A549 (cell line): Measurements from ENCODE around the gene CFC1. TPM values are rescaled to one million over a fixed set of nuclear protein-coding genes. Genes with fewer than 3 reads are reported as not detected.
A peak's percentile ranks its signal among the peaks of the same experiment; 100 is the strongest.
"Not testable (repeated sequence)": the region's sequence is repeated elsewhere in the genome, so short reads cannot be mapped to it uniquely, and the experiment has no call there.

Experiments used
- ATAC-seq, 2 experiments: fragments of 200-7000 bp in 1 of 2; fragments of >200 bp in 1 of 2; cut with Nextera tagmentation in 1 of 2; cut with Tn5 transposase in 1 of 2; 3 replicates each; pipeline versions ENCODE4 v1.8.0 to v1.9.1; 2018 to 2020; ENCODE audit warnings: mild to moderate bottlenecking in 1 of 2, moderate library complexity in 1 of 2
- CTCF ChIA-PET: fragments of 300-600 bp; sonication (Branson Sonifier 250); formaldehyde crosslinking; extraction: SDS; loops from one replicate; lab custom pipeline; 2021; ENCODE audit warnings: antibody characterized with exemption, inconsistent platforms; lab: Yijun Ruan, JAX
- POLR2A ChIA-PET: fragments of 350-600 bp; formaldehyde crosslinking; extraction: SDS; loops from one replicate; lab custom pipeline; 2021; ENCODE audit warnings: antibody characterized with exemption, inconsistent platforms; lab: Yijun Ruan, JAX
- DNase-seq, 2 experiments: peaks; one replicate each; pipeline versions ENCODE4 v3.0.0 to v3.0.0-alpha.2; 2011 to 2016; ENCODE audit warnings: low read depth in 1 of 2, low spot score in 1 of 2
- FAIRE-seq: peaks from 2 replicates; lab custom pipeline; 2011; peaks lifted over from hg19 to GRCh38; lab: Jason Lieb, UNC
- H3K27ac ChIP-seq, 2 experiments: fragments of >200 bp; sonication (Bioruptor Twin); formaldehyde crosslinking; 3 replicates each; pipeline ENCODE4 v1.5.1; 2016 to 2017
- H3K4me1 ChIP-seq: fragments of >200 bp; sonication (Bioruptor Twin); formaldehyde crosslinking; 3 replicates; pipeline ENCODE4 v1.6.1; 2016
- H3K4me2 ChIP-seq: fragments of >200 bp; sonication (Bioruptor Twin); formaldehyde crosslinking; 3 replicates; pipeline ENCODE4 v1.6.1; 2016
- H3K4me3 ChIP-seq: fragments of >200 bp; sonication (Bioruptor Twin); formaldehyde crosslinking; 3 replicates; pipeline ENCODE4 v1.5.1; 2016
- H3K9me3 ChIP-seq: fragments of >200 bp; sonication (Bioruptor Twin); formaldehyde crosslinking; 3 replicates; pipeline ENCODE4 v1.6.1; 2016
- WGBS: methylation state at CpG from one replicate; pipeline ENCODE4 v1.1.6; 2017; ENCODE audit errors: missing lambda C conversion rate; 5-methylcytosine and 5-hydroxymethylcytosine counted together
- polyA plus RNA-seq, 4 experiments: library from polyadenylated mRNA; depleted of rRNA in 3 of 4; stranded (reverse); fragments of >200 nt; fragmentation: RNase III in 1 of 4; extraction: RNeasy Plus Mini Kit Qiagen cat#74134 plus additional on column Dnase treatment in 1 of 4; gene quantifications; 2 replicates in 3 of 4; 3 replicates in 1 of 4; pipeline ENCODE4 v1.2.3, GENCODE V29; 2011 to 2017
- small RNA-seq, 6 experiments: library from RNA; depleted of rRNA; stranded (forward); fragments of <200 nt; gene quantifications; one replicate each; pipeline ENCODE3, GENCODE V24; 2012

The CFC1 gene
- polyA plus RNA-seq, 2 of the 4 experiments (the other 2 are of a cell fraction), result not detected

- 0 out of 6 replicates have a peak, but pooled peaks of 1 of the 2 experiments have one; percentile 30 for ATAC-seq
- FAIRE-seq, result not testable (repeated sequence)
Observed at GRCh38 chr2:130543785-130544528, 55.4 kb downstream of the CFC1 start.

DNA sequence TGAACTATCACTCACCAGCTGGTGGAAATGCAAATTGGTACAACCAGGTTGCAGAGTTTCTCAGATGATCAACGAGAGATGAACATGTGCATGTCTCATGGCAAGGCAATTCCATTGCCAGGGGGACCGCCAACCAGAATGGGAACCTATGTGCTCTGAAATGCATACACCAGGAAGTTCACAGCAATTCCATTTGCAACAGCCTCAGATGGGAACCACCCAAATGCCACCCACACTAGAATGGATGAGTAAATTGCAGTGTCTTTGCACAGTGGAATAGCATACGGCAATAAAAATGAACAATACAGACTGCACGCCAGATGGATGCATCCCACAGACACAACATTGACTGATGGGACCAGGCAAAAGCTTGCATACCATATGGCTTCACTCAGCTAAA is 56.6 kb downstream of the CFC1 start:
- H3K4me1 ChIP-seq, H3K9me3 ChIP-seq, POLR2A ChIA-PET, FAIRE-seq, ATAC-seq, CTCF ChIA-PET, H3K4me2 ChIP-seq, H3K27ac ChIP-seq, DNase-seq, H3K4me3 ChIP-seq: not testable (repeated sequence)
- no CpG with 5 or more reads among the region's 4 CpGs for WGBS

More at GRCh38 chr2:130543785-130544528, 55.4 kb downstream of the CFC1 start:
- POLR2A ChIA-PET, CTCF ChIA-PET, DNase-seq, H3K27ac ChIP-seq, H3K4me3 ChIP-seq, H3K9me3 ChIP-seq, H3K4me1 ChIP-seq, H3K4me2 ChIP-seq: not testable (repeated sequence)
- WGBS, result no CpG with 5 or more reads among the region's 12 CpGs

Small RNAs within 50 kb of the gene (small RNA-seq; reads per million reads assigned to genes)
- gene RF00017 (0 reads per million in 6 experiments), gene RNU6-848P (0 reads per million in 6 experiments)

Other genes starting within 250 kb of the CFC1 start
- gene PTPN18, start 243.5 kb downstream of the CFC1 start, polyA plus RNA-seq (2011; rRNA removed), result 20.4 and 23.7 TPM in 2 replicates
- 19.6 to 23.1 TPM (median 20.5 TPM) in 3 replicates for gene PTPN18, start 243.5 kb downstream of the CFC1 start, polyA plus RNA-seq (2017; fragmentation: RNase III; extraction: RNeasy Plus Mini Kit Qiagen cat#74134 plus additional on column Dnase treatment)
- gene POTEI, start 90.2 kb downstream of the CFC1 start, polyA plus RNA-seq (2011; rRNA removed), result 0.01 and 0.04 TPM in 2 replicates
- gene POTEI, start 90.2 kb downstream of the CFC1 start, polyA plus RNA-seq (2017; fragmentation: RNase III; extraction: RNeasy Plus Mini Kit Qiagen cat#74134 plus additional on column Dnase treatment), result 0.04 TPM in 1 of 3 replicates, not detected in the others
- gene CFC1B, start 78.4 kb downstream of the CFC1 start, polyA plus RNA-seq (2011; rRNA removed), result not detected in 2 replicates
- gene CFC1B, start 78.4 kb downstream of the CFC1 start, polyA plus RNA-seq (2017; fragmentation: RNase III; extraction: RNeasy Plus Mini Kit Qiagen cat#74134 plus additional on column Dnase treatment), result not detected in 3 replicates
- gene POTEJ, start 11.9 kb upstream of the CFC1 start, polyA plus RNA-seq (2011; rRNA removed), result 0.01 TPM in 1 of 2 replicates, not detected in the other
- gene POTEJ, start 11.9 kb upstream of the CFC1 start, polyA plus RNA-seq (2017; fragmentation: RNase III; extraction: RNeasy Plus Mini Kit Qiagen cat#74134 plus additional on column Dnase treatment), result 0.07 TPM in 1 of 3 replicates, not detected in the others
- not detected in 2 replicates for gene GPR148, start 129.5 kb upstream of the CFC1 start, polyA plus RNA-seq (2011; rRNA removed)
- not detected in 3 replicates for gene GPR148, start 129.5 kb upstream of the CFC1 start, polyA plus RNA-seq (2017; fragmentation: RNase III; extraction: RNeasy Plus Mini Kit Qiagen cat#74134 plus additional on column Dnase treatment)
- not detected in 2 replicates for gene AMER3, start 156.0 kb upstream of the CFC1 start, polyA plus RNA-seq (2011; rRNA removed)
- gene AMER3, start 156.0 kb upstream of the CFC1 start, polyA plus RNA-seq (2017; fragmentation: RNase III; extraction: RNeasy Plus Mini Kit Qiagen cat#74134 plus additional on column Dnase treatment), result not detected in 3 replicates
- 1.00 and 1.5 TPM in 2 replicates for gene ARHGEF4, start 237.3 kb upstream of the CFC1 start, polyA plus RNA-seq (2011; rRNA removed)
- 2.1 to 2.5 TPM (median 2.2 TPM) in 3 replicates for gene ARHGEF4, start 237.3 kb upstream of the CFC1 start, polyA plus RNA-seq (2017; fragmentation: RNase III; extraction: RNeasy Plus Mini Kit Qiagen cat#74134 plus additional on column Dnase treatment)